ENCODE measurements around the gene CACNA1I.

GRCh38 chr22:39713799-39714290 is 143.3 kb downstream of the CACNA1I start:
- TF ChIP-seq TAF1 (IDR thresholded peaks at IDR 0.05; ENCODE audit: borderline replicate concordance, low read depth, low read length) (no peak), POLR2A (IDR thresholded peaks at IDR 0.05; ENCODE audit: low read depth, low read length) (no peak)
